HepG2 (cell line): Measurements from ENCODE around the gene BTBD3. TPM values are rescaled to one million over a fixed set of nuclear protein-coding genes. Genes with fewer than 3 reads are reported as not detected.

ENCODE experiments used
- CBX1 ChIP-seq: IDR thresholded peaks from one replicate; pipeline ENCODE4 v1.6.1; 2016; ENCODE audit warnings: antibody characterized with exemption, low read depth
- FOXC1 ChIP-seq: sonication (generic); formaldehyde crosslinking; IDR thresholded peaks from 2 replicates; pipeline ENCODE4 v1.8.0; 2022; ENCODE audit warnings: mild to moderate bottlenecking, missing genetic modification reagents, borderline replicate concordance
- GZF1 ChIP-seq: sonication (generic); formaldehyde crosslinking; IDR thresholded peaks from 2 replicates; pipeline ENCODE4 v1.5.1; 2020; ENCODE audit warnings: mild to moderate bottlenecking, missing genetic modification reagents
- MEIS1 ChIP-seq: sonication (generic); formaldehyde crosslinking; IDR thresholded peaks from 2 replicates; pipeline ENCODE4 v1.9.0; 2021; ENCODE audit warnings: mild to moderate bottlenecking, missing genetic modification reagents, moderate library complexity, borderline replicate concordance
- MXI1 ChIP-seq: IDR thresholded peaks from 3 replicates; pipeline ENCODE4 v1.6.1; 2012; ENCODE audit warnings: low read depth, low read length, inconsistent platforms, borderline replicate concordance
- NCOA1 ChIP-seq: sonication (generic); formaldehyde crosslinking; IDR thresholded peaks from 2 replicates; pipeline ENCODE4 v1.9.0; 2021; ENCODE audit warnings: missing genetic modification reagents
- NCOR1 ChIP-seq: fragments of 200-600 bp; sonication (generic); IDR thresholded peaks from 2 replicates; pipeline ENCODE4 v1.7.0; 2017; ENCODE audit warnings: antibody characterized with exemption, low read length, borderline replicate concordance
- PLRG1 ChIP-seq: fragments of 450-650 bp; conservative IDR thresholded peaks from 2 replicates; pipeline ENCODE4 v1.6.1; 2016
- RFX5 ChIP-seq: IDR thresholded peaks from 2 replicates; pipeline ENCODE4 v1.6.1; 2011; ENCODE audit warnings: low read depth, low read length, improper control_type of control experiment
- RXRA ChIP-seq: sonication (generic); formaldehyde crosslinking; IDR thresholded peaks from 2 replicates; pipeline ENCODE4 v1.5.1; 2020; ENCODE audit warnings: missing genetic modification reagents
- STAG1 ChIP-seq: sonication (generic); formaldehyde crosslinking; IDR thresholded peaks from 2 replicates; pipeline ENCODE4 v1.4.0; 2020; ENCODE audit warnings: missing genetic modification reagents
- TARDBP ChIP-seq: sonication (generic); formaldehyde crosslinking; IDR thresholded peaks from 2 replicates; pipeline ENCODE4 v1.8.0; 2022; ENCODE audit warnings: mild to moderate bottlenecking, missing genetic modification reagents
- TOPORS ChIP-seq: sonication (generic); formaldehyde crosslinking; IDR thresholded peaks from 2 replicates; pipeline ENCODE4 v1.8.0; 2023; ENCODE audit warnings: mild to moderate bottlenecking, missing genetic modification reagents
- ZNF136 ChIP-seq: sonication (generic); formaldehyde crosslinking; IDR thresholded peaks from 2 replicates; pipeline ENCODE4 v1.8.1; 2022; ENCODE audit warnings: low read depth, mild to moderate bottlenecking, moderate library complexity, missing genetic modification reagents
- ZNF652 ChIP-seq: IDR thresholded peaks from 2 replicates; pipeline ENCODE4 v1.6.1; 2016; ENCODE audit warnings: low read depth, borderline replicate concordance
- ZNF720 ChIP-seq: sonication (generic); formaldehyde crosslinking; IDR thresholded peaks from 2 replicates; pipeline ENCODE4 v1.4.0; 2020; ENCODE audit warnings: missing genetic modification reagents
- polyA plus RNA-seq, 8 experiments: library from polyadenylated mRNA; depleted of rRNA in 3 of 8; stranded (reverse) in 7 of 8; unstranded in 1 of 8; fragments of >200 nt; fragmentation: Illumina TruSeq in 4 of 8; extraction: Trizol in 4 of 8; gene quantifications; 2 replicates each; pipeline versions ENCODE4 v1.2.1 to v1.2.3, GENCODE V29; 2011 to 2016; ENCODE audit warnings: low read depth in 4 of 8, missing spikeins in 1 of 8, mixed read lengths in 1 of 8; ENCODE audit not compliant: insufficient read depth in 1 of 8
- total RNA-seq, 5 experiments: library from RNA; depleted of rRNA; stranded (reverse); fragments of >200 nt; fragmentation: Illumina TruSeq; extraction: Trizol; gene quantifications; 2 replicates each; pipeline ENCODE4 v1.2.3, GENCODE V29; 2016; ENCODE audit warnings: low read depth in 1 of 5
- TF ChIP-seq, protein P1 (sequence below): sonication (generic); formaldehyde crosslinking; IDR thresholded peaks from 2 replicates; pipeline ENCODE4 v1.4.0; 2020; ENCODE audit warnings: missing genetic modification reagents, borderline replicate concordance
- TF ChIP-seq, protein P2 (sequence below): sonication (generic); formaldehyde crosslinking; IDR thresholded peaks from 2 replicates; pipeline ENCODE4 v1.8.1; 2023; ENCODE audit warnings: mild to moderate bottlenecking, inconsistent platforms, moderate library complexity, missing genetic modification reagents, borderline replicate concordance
- TF ChIP-seq, protein P3 (sequence below): sonication (generic); formaldehyde crosslinking; IDR thresholded peaks from 2 replicates; pipeline ENCODE4 v1.5.1; 2020; ENCODE audit warnings: mild to moderate bottlenecking, missing genetic modification reagents, borderline replicate concordance
- TF ChIP-seq, protein P4 (sequence below): sonication (generic); formaldehyde crosslinking; IDR thresholded peaks from 2 replicates; pipeline ENCODE4 v1.4.0; 2020; ENCODE audit warnings: mild to moderate bottlenecking, low read depth, missing genetic modification reagents
- TF ChIP-seq, protein P5 (sequence below): sonication (generic); formaldehyde crosslinking; IDR thresholded peaks from 2 replicates; pipeline ENCODE4 v1.8.1; 2022; ENCODE audit warnings: mild to moderate bottlenecking, missing genetic modification reagents

BTBD3 gene
- total and polyA plus RNA-seq, 2 of the 13 experiments (the other 11 are each of a cell fraction or from before 2014, with no cell fraction given), result 32.2 to 41.8 TPM

DNA sequence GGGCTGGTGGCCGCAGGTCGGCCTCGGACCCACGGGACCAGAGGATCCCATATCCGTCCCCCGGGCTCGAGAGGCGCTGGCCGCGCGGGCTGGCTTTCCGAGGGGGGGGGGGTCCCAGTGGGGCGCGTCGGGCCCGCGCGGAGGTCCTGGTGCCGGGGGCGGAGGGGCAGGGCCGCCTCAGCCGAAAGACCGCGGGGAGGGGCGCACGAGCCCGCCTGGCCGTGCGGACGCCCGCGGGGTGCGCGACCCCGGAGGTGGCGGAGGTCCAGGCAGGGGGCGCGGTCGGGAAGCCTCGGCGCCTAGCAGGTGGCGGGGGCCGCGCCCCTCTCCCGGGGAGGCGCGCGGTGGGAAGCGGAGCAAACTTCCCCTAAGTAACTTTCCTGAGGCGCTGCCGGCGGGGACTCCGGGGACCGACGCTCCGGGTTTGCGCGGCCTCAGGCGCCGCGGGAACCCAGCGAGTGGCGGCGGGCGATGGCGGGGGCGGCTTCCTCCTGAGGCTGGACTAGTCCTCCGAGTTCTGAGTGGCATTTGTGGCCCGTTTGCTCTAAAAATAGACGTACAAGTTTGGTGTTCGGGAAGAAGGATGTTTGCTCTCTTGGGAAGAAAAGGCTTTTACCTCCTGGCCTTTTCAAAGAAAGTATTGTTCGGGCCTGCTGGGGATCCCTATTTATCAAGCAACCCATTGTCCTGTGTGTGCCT, 26.5 kb upstream of the BTBD3 start (continued):
- TF ChIP-seq, protein P1, sequence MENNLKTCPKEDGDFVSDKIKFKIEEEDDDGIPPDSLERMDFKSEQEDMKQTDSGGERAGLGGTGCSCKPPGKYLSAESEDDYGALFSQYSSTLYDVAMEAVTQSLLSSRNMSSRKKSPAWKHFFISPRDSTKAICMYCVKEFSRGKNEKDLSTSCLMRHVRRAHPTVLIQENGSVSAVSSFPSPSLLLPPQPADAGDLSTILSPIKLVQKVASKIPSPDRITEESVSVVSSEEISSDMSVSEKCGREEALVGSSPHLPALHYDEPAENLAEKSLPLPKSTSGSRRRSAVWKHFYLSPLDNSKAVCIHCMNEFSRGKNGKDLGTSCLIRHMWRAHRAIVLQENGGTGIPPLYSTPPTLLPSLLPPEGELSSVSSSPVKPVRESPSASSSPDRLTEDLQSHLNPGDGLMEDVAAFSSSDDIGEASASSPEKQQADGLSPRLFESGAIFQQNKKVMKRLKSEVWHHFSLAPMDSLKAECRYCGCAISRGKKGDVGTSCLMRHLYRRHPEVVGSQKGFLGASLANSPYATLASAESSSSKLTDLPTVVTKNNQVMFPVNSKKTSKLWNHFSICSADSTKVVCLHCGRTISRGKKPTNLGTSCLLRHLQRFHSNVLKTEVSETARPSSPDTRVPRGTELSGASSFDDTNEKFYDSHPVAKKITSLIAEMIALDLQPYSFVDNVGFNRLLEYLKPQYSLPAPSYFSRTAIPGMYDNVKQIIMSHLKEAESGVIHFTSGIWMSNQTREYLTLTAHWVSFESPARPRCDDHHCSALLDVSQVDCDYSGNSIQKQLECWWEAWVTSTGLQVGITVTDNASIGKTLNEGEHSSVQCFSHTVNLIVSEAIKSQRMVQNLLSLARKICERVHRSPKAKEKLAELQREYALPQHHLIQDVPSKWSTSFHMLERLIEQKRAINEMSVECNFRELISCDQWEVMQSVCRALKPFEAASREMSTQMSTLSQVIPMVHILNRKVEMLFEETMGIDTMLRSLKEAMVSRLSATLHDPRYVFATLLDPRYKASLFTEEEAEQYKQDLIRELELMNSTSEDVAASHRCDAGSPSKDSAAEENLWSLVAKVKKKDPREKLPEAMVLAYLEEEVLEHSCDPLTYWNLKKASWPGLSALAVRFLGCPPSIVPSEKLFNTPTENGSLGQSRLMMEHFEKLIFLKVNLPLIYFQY (CRISPR knock-in tag), result no peak
- no peak for TF ChIP-seq GZF1
- TF ChIP-seq PLRG1, result no peak
- TF ChIP-seq, protein P2, sequence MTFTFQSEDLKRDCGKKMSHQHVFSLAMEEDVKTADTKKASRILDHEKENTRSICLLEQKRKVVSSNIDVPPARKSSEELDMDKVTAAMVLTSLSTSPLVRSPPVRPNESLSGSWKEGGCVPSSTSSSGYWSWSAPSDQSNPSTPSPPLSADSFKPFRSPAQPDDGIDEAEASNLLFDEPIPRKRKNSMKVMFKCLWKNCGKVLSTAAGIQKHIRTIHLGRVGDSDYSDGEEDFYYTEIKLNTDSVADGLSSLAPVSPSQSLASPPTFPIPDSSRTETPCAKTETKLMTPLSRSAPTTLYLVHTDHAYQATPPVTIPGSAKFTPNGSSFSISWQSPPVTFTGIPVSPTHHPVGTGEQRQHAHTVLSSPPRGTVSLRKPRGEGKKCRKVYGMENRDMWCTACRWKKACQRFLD (CRISPR knock-in tag), result no peak
- no peak for TF ChIP-seq CBX1
- TF ChIP-seq, protein P3, sequence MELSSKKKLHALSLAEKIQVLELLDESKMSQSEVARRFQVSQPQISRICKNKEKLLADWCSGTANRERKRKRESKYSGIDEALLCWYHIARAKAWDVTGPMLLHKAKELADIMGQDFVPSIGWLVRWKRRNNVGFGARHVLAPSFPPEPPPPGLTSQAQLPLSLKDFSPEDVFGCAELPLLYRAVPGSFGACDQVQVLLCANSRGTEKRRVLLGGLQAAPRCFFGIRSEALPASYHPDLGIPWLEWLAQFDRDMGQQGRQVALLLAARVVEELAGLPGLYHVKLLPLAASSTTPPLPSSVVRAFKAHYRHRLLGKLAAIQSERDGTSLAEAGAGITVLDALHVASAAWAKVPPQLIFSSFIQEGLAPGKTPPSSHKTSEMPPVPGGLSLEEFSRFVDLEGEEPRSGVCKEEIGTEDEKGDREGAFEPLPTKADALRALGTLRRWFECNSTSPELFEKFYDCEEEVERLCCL (CRISPR knock-in tag), result no peak
- TF ChIP-seq FOXC1 (CRISPR knock-in tag), result no peak
- TF ChIP-seq, protein P4, sequence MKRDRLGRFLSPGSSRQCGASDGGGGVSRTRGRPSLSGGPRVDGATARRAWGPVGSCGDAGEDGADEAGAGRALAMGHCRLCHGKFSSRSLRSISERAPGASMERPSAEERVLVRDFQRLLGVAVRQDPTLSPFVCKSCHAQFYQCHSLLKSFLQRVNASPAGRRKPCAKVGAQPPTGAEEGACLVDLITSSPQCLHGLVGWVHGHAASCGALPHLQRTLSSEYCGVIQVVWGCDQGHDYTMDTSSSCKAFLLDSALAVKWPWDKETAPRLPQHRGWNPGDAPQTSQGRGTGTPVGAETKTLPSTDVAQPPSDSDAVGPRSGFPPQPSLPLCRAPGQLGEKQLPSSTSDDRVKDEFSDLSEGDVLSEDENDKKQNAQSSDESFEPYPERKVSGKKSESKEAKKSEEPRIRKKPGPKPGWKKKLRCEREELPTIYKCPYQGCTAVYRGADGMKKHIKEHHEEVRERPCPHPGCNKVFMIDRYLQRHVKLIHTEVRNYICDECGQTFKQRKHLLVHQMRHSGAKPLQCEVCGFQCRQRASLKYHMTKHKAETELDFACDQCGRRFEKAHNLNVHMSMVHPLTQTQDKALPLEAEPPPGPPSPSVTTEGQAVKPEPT (CRISPR knock-in tag), result no peak; the same call in 1 of the 2 replicates
- TF ChIP-seq NCOR1, result 0 out of 2 replicates have a peak, but pooled peaks have one; percentile 12
- no peak for TF ChIP-seq STAG1
- TF ChIP-seq NCOA1 (CRISPR knock-in tag), result 0 out of 2 replicates have a peak, but pooled peaks have one; percentile 69
- peak; percentile 48; the same call in 1 of the 2 replicates for TF ChIP-seq RXRA (CRISPR knock-in tag)
- TF ChIP-seq MXI1, result no peak; the same call in 2 of the 3 replicates
- TF ChIP-seq, protein P5, sequence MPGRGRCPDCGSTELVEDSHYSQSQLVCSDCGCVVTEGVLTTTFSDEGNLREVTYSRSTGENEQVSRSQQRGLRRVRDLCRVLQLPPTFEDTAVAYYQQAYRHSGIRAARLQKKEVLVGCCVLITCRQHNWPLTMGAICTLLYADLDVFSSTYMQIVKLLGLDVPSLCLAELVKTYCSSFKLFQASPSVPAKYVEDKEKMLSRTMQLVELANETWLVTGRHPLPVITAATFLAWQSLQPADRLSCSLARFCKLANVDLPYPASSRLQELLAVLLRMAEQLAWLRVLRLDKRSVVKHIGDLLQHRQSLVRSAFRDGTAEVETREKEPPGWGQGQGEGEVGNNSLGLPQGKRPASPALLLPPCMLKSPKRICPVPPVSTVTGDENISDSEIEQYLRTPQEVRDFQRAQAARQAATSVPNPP (CRISPR knock-in tag), result no peak
- no peak for TF ChIP-seq RFX5
- no peak for TF ChIP-seq ZNF136 (CRISPR knock-in tag)
- no peak for TF ChIP-seq ZNF652 (CRISPR knock-in tag)
- no peak for TF ChIP-seq MEIS1 (CRISPR knock-in tag)
- TF ChIP-seq ZNF720 (CRISPR knock-in tag), result no peak
- no peak for TF ChIP-seq TOPORS
- peak; percentile 4; the same call in 1 of the 2 replicates for TF ChIP-seq TARDBP
